Mesendoderm (in vitro differentiated cells): ENCODE data around the gene IKZF5.

Source experiments
- DNase-seq: peaks from one replicate; pipeline ENCODE4 v3.0.0; 2013
- H2AK5ac ChIP-seq: 2 replicates; pipeline ENCODE4 v1.6.1; 2013; ENCODE audit warnings: low read length, inconsistent platforms
- H2BK120ac ChIP-seq: 2 replicates; pipeline ENCODE4 v1.6.1; 2013; ENCODE audit warnings: low read depth, mild to moderate bottlenecking, low read length, moderate library complexity, mixed read lengths
- H2BK15ac ChIP-seq: replicated peaks from 2 replicates; pipeline ENCODE4 v1.6.1; 2013; ENCODE audit warnings: low read depth, mild to moderate bottlenecking, moderate library complexity
- H2BK5ac ChIP-seq: 2 replicates; pipeline ENCODE4 v1.6.1; 2013; ENCODE audit warnings: low read length, inconsistent platforms
- H3K18ac ChIP-seq: 2 replicates; pipeline ENCODE4 v1.6.1; 2013; ENCODE audit warnings: mild to moderate bottlenecking, low read length, mixed read lengths
- H3K23ac ChIP-seq: one replicate; pipeline ENCODE4 v1.6.1; 2013; ENCODE audit warnings: low read length
- H3K27ac ChIP-seq: 2 replicates; pipeline ENCODE4 v1.5.1; 2013; ENCODE audit warnings: low read depth, mild to moderate bottlenecking, inconsistent platforms, low read length, moderate library complexity
- H3K27me3 ChIP-seq: 2 replicates; pipeline ENCODE4 v1.6.1; 2013; ENCODE audit warnings: low read length, control low read depth, mild to moderate bottlenecking, inconsistent platforms; ENCODE audit not compliant: insufficient read depth, poor library complexity
- H3K36me3 ChIP-seq: 2 replicates; pipeline ENCODE4 v1.6.1; 2013; ENCODE audit warnings: low read length, inconsistent platforms; ENCODE audit not compliant: control insufficient read depth, insufficient read depth
- H3K4ac ChIP-seq: one replicate; pipeline ENCODE4 v1.6.1; 2013; ENCODE audit warnings: low read depth, mild to moderate bottlenecking, low read length, moderate library complexity
- H3K4me1 ChIP-seq: 2 replicates; pipeline ENCODE4 v1.6.1; 2013; ENCODE audit warnings: low read depth, low read length, inconsistent platforms; ENCODE audit not compliant: control insufficient read depth
- H3K4me2 ChIP-seq: 2 replicates; pipeline ENCODE4 v1.6.1; 2013; ENCODE audit warnings: low read length
- H3K4me3 ChIP-seq: 2 replicates; pipeline ENCODE4 v1.5.1; 2013; ENCODE audit warnings: mild to moderate bottlenecking, low read length
- H3K56ac ChIP-seq: one replicate; pipeline ENCODE4 v1.6.1; 2013; ENCODE audit warnings: low read length
- H3K79me1 ChIP-seq: 2 replicates; pipeline ENCODE4 v1.6.1; 2013; ENCODE audit warnings: low read length, inconsistent platforms
- H3K79me2 ChIP-seq: 2 replicates; pipeline ENCODE4 v1.6.1; 2013; ENCODE audit warnings: mild to moderate bottlenecking, low read length; ENCODE audit not compliant: control insufficient read depth, insufficient read depth
- H3K9ac ChIP-seq: 2 replicates; pipeline ENCODE4 v1.6.1; 2013; ENCODE audit warnings: low read length, inconsistent platforms
- H4K5ac ChIP-seq: one replicate; pipeline ENCODE4 v1.6.1; 2013; ENCODE audit warnings: low read length
- H4K8ac ChIP-seq: one replicate; pipeline ENCODE4 v1.6.1; 2013; ENCODE audit warnings: low read depth, mild to moderate bottlenecking, control low read depth, low read length, moderate library complexity
- WGBS: extraction: QIAGEN DNeasy Blood & Tissue Kit; methylation state at CpG from one replicate; pipeline ENCODE4 v1.1.7; 2013; ENCODE audit warnings: low lambda C conversion rate, missing lambda C conversion rate; ENCODE audit not compliant: insufficient coverage; ENCODE audit errors: extremely low coverage; 5-methylcytosine and 5-hydroxymethylcytosine counted together

IKZF5 gene

GRCh38 chr10:122995936-122996335 is 12.7 kb downstream of the IKZF5 start:
- Histone ChIP-seq H3K9ac (no peak overlapping the region), H2BK120ac (no peak overlapping the region), H2BK5ac (no peak overlapping the region), H4K5ac (no peak overlapping the region), H4K8ac (no peak overlapping the region), H3K4me2 (no peak overlapping the region), H3K27ac (no peak overlapping the region), H3K36me3 (peaks cover 4% of the 10 kb centered on the region), H3K18ac (no peak overlapping the region), H3K4me1 (no peaks in the 10 kb centered on the region), H3K4ac (no peak overlapping the region), H3K27me3 (no peaks in the 10 kb centered on the region), H3K23ac (no peak overlapping the region), H3K56ac (no peak overlapping the region), H2BK15ac (no peak overlapping the region), H3K4me3 (no peak overlapping the region), H3K79me2 (peaks cover 4% of the 10 kb centered on the region), H3K79me1 (peaks cover 7% of the 10 kb centered on the region), H2AK5ac (no peak overlapping the region)
- DNase-seq = no peak
- no CpG with 5 or more reads among the region's 4 CpGs for WGBS

- Histone ChIP-seq H3K27me3 (no peaks in the 10 kb centered on the region), H3K79me1 (peaks cover 3% of the 10 kb centered on the region), H3K36me3 (peaks cover 4% of the 10 kb centered on the region), H3K4me3 (no peak overlapping the region), H2BK15ac (no peak overlapping the region), H4K8ac (no peak overlapping the region), H3K9ac (no peak overlapping the region), H3K4ac (no peak overlapping the region), H4K5ac (no peak overlapping the region), H3K79me2 (no peaks in the 10 kb centered on the region), H3K4me2 (no peak overlapping the region), H3K56ac (no peak overlapping the region), H3K23ac (no peak overlapping the region), H2BK5ac (no peak overlapping the region), H3K4me1 (no peaks in the 10 kb centered on the region), H2BK120ac (no peak overlapping the region), H2AK5ac (no peak overlapping the region), H3K18ac (no peak overlapping the region), H3K27ac (no peak overlapping the region)
- WGBS = no CpG with 5 or more reads among the region's 6 CpGs
- no peak for DNase-seq
These were observed 14.7 kb downstream of the IKZF5 start for GRCh38 chr10:122993797-122994336.

- Histone ChIP-seq H2BK120ac (no peak overlapping the region), H3K4me3 (no peak overlapping the region), H3K79me2 (no peaks in the 10 kb centered on the region), H4K8ac (no peak overlapping the region), H4K5ac (no peak overlapping the region), H3K4ac (no peak overlapping the region), H3K27ac (no peak overlapping the region), H3K4me1 (no peaks in the 10 kb centered on the region), H3K9ac (no peak overlapping the region), H3K79me1 (peaks cover 2% of the 10 kb centered on the region), H2AK5ac (no peak overlapping the region), H3K36me3 (peaks cover 4% of the 10 kb centered on the region), H3K18ac (no peak overlapping the region), H3K27me3 (no peaks in the 10 kb centered on the region), H2BK15ac (no peak overlapping the region), H3K56ac (no peak overlapping the region), H2BK5ac (no peak overlapping the region), H3K23ac (no peak overlapping the region), H3K4me2 (no peak overlapping the region)
- no peak for DNase-seq
- no CpG with 5 or more reads among the region's 1 CpG for WGBS
These were observed 16.5 kb downstream of the IKZF5 start for GRCh38 chr10:122992031-122992585.

- Histone ChIP-seq H3K23ac (no peak overlapping the region), H3K4me1 (no peaks in the 10 kb centered on the region), H3K36me3 (peaks cover 3% of the 10 kb centered on the region), H2BK15ac (no peak overlapping the region), H2BK120ac (no peak overlapping the region), H3K4me3 (no peak overlapping the region), H4K8ac (no peak overlapping the region), H4K5ac (no peak overlapping the region), H3K56ac (no peak overlapping the region), H3K18ac (no peak overlapping the region), H3K4ac (no peak overlapping the region), H3K79me2 (no peaks in the 10 kb centered on the region), H3K4me2 (no peak overlapping the region), H3K79me1 (peaks cover 2% of the 10 kb centered on the region), H3K27me3 (no peaks in the 10 kb centered on the region), H2AK5ac (no peak overlapping the region), H2BK5ac (no peak overlapping the region), H3K9ac (no peak overlapping the region), H3K27ac (no peak overlapping the region)
- DNase-seq = no peak
- no CpG with 5 or more reads among the region's 5 CpGs for WGBS
These were observed 18.3 kb downstream of the IKZF5 start for GRCh38 chr10:122990278-122990677.

- Histone ChIP-seq H3K79me2 (no peaks in the 10 kb centered on the region), H3K9ac (no peak overlapping the region), H3K27me3 (no peaks in the 10 kb centered on the region), H2BK5ac (no peak overlapping the region), H3K4ac (no peak overlapping the region), H3K4me3 (no peak overlapping the region), H4K5ac (no peak overlapping the region), H3K23ac (no peak overlapping the region), H3K4me1 (no peaks in the 10 kb centered on the region), H4K8ac (no peak overlapping the region), H3K79me1 (no peaks in the 10 kb centered on the region), H3K36me3 (no peaks in the 10 kb centered on the region), H3K27ac (no peak overlapping the region), H2BK120ac (no peak overlapping the region), H3K18ac (no peak overlapping the region), H3K4me2 (no peak overlapping the region), H3K56ac (no peak overlapping the region), H2AK5ac (no peak overlapping the region), H2BK15ac (no peak overlapping the region)
- WGBS = no CpG with 5 or more reads among the region's 2 CpGs
- no peak for DNase-seq
These were observed 20.1 kb downstream of the IKZF5 start for GRCh38 chr10:122988501-122988900.

GRCh38 chr10:122986335-122986734 is 22.3 kb downstream of the IKZF5 start:
- Histone ChIP-seq H3K27ac (no peak overlapping the region), H3K4me1 (no peaks in the 10 kb centered on the region), H3K4me3 (no peak overlapping the region), H3K18ac (no peak overlapping the region), H2BK120ac (no peak overlapping the region), H3K56ac (no peak overlapping the region), H3K79me2 (no peaks in the 10 kb centered on the region), H3K9ac (no peak overlapping the region), H3K27me3 (no peaks in the 10 kb centered on the region), H2AK5ac (no peak overlapping the region), H3K23ac (no peak overlapping the region), H3K4me2 (no peak overlapping the region), H2BK5ac (no peak overlapping the region), H3K79me1 (no peaks in the 10 kb centered on the region), H2BK15ac (no peak overlapping the region), H4K5ac (no peak overlapping the region), H4K8ac (no peak overlapping the region), H3K36me3 (no peaks in the 10 kb centered on the region), H3K4ac (no peak overlapping the region)
- WGBS = 100% methylated on average over 3 of the region's 6 CpGs
- DNase-seq = no peak
